Loucy (cell line): ENCODE results near the gene PTPRS.
"Not testable (repeated sequence)": the region's sequence is repeated elsewhere in the genome, so short reads cannot be mapped to it uniquely, and the experiment has no call there.

Source experiments
- H2AFZ ChIP-seq: fragments of 200-600 bp; sonication (generic); 2 replicates; pipeline ENCODE4 v1.6.0; 2016; ENCODE audit warnings: antibody characterized with exemption, mild to moderate bottlenecking, low read length, moderate library complexity
- H3F3A ChIP-seq: fragments of 200-600 bp; 2 replicates; pipeline ENCODE4 v1.6.0; 2016; ENCODE audit warnings: antibody characterized with exemption, low read depth, mild to moderate bottlenecking
- H3K27me3 ChIP-seq: fragments of 200-600 bp; sonication (generic); 2 replicates; pipeline ENCODE4 v1.6.1; 2014; ENCODE audit warnings: low read length, mild to moderate bottlenecking; ENCODE audit not compliant: insufficient read depth, poor library complexity, severe bottlenecking
- H3K36me3 ChIP-seq: fragments of 200-600 bp; sonication (generic); 2 replicates; pipeline ENCODE4 v1.6.1; 2016; ENCODE audit warnings: low read length; ENCODE audit not compliant: insufficient read depth
- H3K4me1 ChIP-seq: fragments of 200-600 bp; sonication (generic); 2 replicates; pipeline ENCODE4 v1.5.1; 2014; ENCODE audit warnings: low read length, mild to moderate bottlenecking; ENCODE audit not compliant: insufficient read depth, poor library complexity, severe bottlenecking
- H3K4me2 ChIP-seq: fragments of 200-600 bp; sonication (generic); 2 replicates; pipeline ENCODE4 v1.6.0; 2014; ENCODE audit warnings: antibody characterized with exemption, low read length, low read depth, mild to moderate bottlenecking; ENCODE audit not compliant: poor library complexity, severe bottlenecking
- H3K4me3 ChIP-seq: fragments of 200-600 bp; sonication (generic); 2 replicates; pipeline ENCODE4 v1.5.1; 2014; ENCODE audit warnings: low read length, mild to moderate bottlenecking, mixed read lengths; ENCODE audit not compliant: poor library complexity, severe bottlenecking
- H3K79me2 ChIP-seq: fragments of 200-600 bp; sonication (generic); 2 replicates; pipeline ENCODE4 v1.6.1; 2014; ENCODE audit warnings: low read length; ENCODE audit not compliant: insufficient read depth
- H3K9ac ChIP-seq: fragments of 200-600 bp; sonication (generic); 2 replicates; pipeline ENCODE4 v1.6.0; 2014; ENCODE audit warnings: mild to moderate bottlenecking, low read depth, low read length, moderate library complexity; ENCODE audit not compliant: poor library complexity, severe bottlenecking
- H3K9me2 ChIP-seq: fragments of 200-600 bp; sonication (generic); replicated peaks from 2 replicates; pipeline ENCODE4 v1.6.1; 2016; ENCODE audit warnings: low read depth, low read length, mixed read lengths
- H3K9me3 ChIP-seq: fragments of 200-600 bp; sonication (generic); 2 replicates; pipeline ENCODE4 v1.6.1; 2014; ENCODE audit warnings: mild to moderate bottlenecking, antibody characterized with exemption, low read length, low read depth; ENCODE audit not compliant: insufficient read depth
- H4K20me1 ChIP-seq: fragments of 200-600 bp; sonication (generic); 2 replicates; pipeline ENCODE4 v1.6.0; 2014; ENCODE audit warnings: antibody characterized with exemption, low read length, mild to moderate bottlenecking; ENCODE audit not compliant: insufficient read depth, poor library complexity, severe bottlenecking
- EZH2phosphoT487 ChIP-seq: fragments of 200-600 bp; IDR thresholded peaks from 2 replicates; pipeline ENCODE4 v1.6.1; 2018; ENCODE audit warnings: antibody characterized with exemption, mild to moderate bottlenecking, moderate library complexity, borderline replicate concordance
- TF ChIP-seq, protein P1 (sequence below): fragments of 200-600 bp; sonication (generic); conservative IDR thresholded peaks from 2 replicates; pipeline ENCODE4 v1.5.1; 2014; ENCODE audit warnings: mild to moderate bottlenecking, antibody characterized with exemption, low read length

PTPRS gene

DNA sequence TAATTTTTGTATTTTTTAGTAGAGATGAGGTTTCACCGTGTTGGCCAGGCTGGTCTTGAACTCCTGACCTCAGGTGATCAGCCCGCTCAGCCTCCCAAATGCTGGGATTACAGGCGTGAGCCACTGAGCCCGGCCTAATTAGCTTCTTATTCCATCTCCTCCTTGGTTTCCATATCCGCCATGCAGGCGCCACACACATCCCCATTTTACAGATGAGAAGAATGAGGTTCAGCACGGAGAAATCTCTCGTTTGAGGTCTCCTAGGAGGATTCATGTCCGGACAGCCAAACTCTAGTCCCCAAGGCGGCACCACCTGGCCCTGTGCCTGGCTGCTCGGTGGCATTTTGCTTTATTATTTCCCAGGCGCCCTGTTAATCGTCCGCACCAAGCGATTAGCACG lies 46.2 kb upstream of the PTPRS start:
- H3K4me3 ChIP-seq = no peak overlapping the region
- no peaks in the 10 kb centered on the region for H3K9me2 ChIP-seq
- H3K36me3 ChIP-seq = no peaks in the 10 kb centered on the region
- no peak overlapping the region for H3K4me2 ChIP-seq
- no peak overlapping the region for H3K9ac ChIP-seq
- H4K20me1 ChIP-seq = no peaks in the 10 kb centered on the region
- H3K4me1 ChIP-seq = no peaks in the 10 kb centered on the region
- no peak for TF ChIP-seq EZH2phosphoT487
- TF ChIP-seq, protein P1, sequence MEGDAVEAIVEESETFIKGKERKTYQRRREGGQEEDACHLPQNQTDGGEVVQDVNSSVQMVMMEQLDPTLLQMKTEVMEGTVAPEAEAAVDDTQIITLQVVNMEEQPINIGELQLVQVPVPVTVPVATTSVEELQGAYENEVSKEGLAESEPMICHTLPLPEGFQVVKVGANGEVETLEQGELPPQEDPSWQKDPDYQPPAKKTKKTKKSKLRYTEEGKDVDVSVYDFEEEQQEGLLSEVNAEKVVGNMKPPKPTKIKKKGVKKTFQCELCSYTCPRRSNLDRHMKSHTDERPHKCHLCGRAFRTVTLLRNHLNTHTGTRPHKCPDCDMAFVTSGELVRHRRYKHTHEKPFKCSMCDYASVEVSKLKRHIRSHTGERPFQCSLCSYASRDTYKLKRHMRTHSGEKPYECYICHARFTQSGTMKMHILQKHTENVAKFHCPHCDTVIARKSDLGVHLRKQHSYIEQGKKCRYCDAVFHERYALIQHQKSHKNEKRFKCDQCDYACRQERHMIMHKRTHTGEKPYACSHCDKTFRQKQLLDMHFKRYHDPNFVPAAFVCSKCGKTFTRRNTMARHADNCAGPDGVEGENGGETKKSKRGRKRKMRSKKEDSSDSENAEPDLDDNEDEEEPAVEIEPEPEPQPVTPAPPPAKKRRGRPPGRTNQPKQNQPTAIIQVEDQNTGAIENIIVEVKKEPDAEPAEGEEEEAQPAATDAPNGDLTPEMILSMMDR = no peak
- H3K9me3 ChIP-seq = 0 out of 2 replicates have a peak, but pooled peaks cover under 1% of the 10 kb centered on the region
- no peaks in the 10 kb centered on the region for H3K27me3 ChIP-seq
- no peak overlapping the region for H2AFZ ChIP-seq
- H3K79me2 ChIP-seq = no peaks in the 10 kb centered on the region
- H3F3A ChIP-seq = no peaks in the 10 kb centered on the region

DNA sequence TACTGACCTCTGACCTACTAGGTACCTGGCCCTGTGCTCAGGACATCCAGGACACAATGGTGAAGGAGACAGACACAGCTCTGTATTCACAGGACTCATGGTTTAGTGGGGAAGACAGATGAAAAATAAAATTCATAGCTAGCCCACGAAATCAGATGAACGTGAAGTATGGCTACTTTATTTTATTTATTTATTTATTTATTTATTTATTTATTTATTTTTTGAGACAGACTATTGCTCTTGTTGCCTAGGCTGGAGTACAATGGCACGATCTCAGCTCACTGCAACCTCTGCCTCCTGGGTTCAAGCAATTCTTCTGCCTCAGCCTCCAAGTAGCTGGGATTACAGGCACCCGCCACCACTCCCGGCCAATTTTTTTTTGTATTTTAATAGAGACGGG lies 40.6 kb upstream of the PTPRS start:
- not testable (repeated sequence) for H3K4me3 ChIP-seq, H3K9me2 ChIP-seq, H2AFZ ChIP-seq, H4K20me1 ChIP-seq, H3K9ac ChIP-seq, H3K4me2 ChIP-seq, H3F3A ChIP-seq, H3K9me3 ChIP-seq, H3K36me3 ChIP-seq, H3K27me3 ChIP-seq, H3K79me2 ChIP-seq, H3K4me1 ChIP-seq

GRCh38 chr19:5380215-5380919 lies 39.8 kb upstream of the PTPRS start:
- Histone ChIP-seq H3K36me3 (no peaks in the 10 kb centered on the region), H3K9ac (no peak overlapping the region), H3K9me2 (no peaks in the 10 kb centered on the region), H2AFZ (no peak overlapping the region), H3K4me1 (no peaks in the 10 kb centered on the region), H3K4me3 (no peak overlapping the region), H3K4me2 (no peak overlapping the region), H3K9me3 (peaks cover 3% of the 10 kb centered on the region; the same call in 1 of the 2 replicates), H3F3A (no peaks in the 10 kb centered on the region), H4K20me1 (no peaks in the 10 kb centered on the region), H3K79me2 (no peaks in the 10 kb centered on the region), H3K27me3 (no peaks in the 10 kb centered on the region)
- TF ChIP-seq EZH2phosphoT487 = no peak
- TF ChIP-seq, protein P1 = no peak

- Histone ChIP-seq H3K27me3 (no peaks in the 10 kb centered on the region), H3K9me3 (peaks cover 3% of the 10 kb centered on the region; the same call in 1 of the 2 replicates), H2AFZ (no peak overlapping the region), H3K4me2 (no peak overlapping the region), H3K36me3 (no peaks in the 10 kb centered on the region), H3F3A (no peaks in the 10 kb centered on the region), H3K9ac (no peak overlapping the region), H3K9me2 (no peaks in the 10 kb centered on the region), H3K4me3 (no peak overlapping the region), H4K20me1 (no peaks in the 10 kb centered on the region), H3K4me1 (no peaks in the 10 kb centered on the region), H3K79me2 (no peaks in the 10 kb centered on the region)
- TF ChIP-seq, protein P1 = no peak
- no peak for TF ChIP-seq EZH2phosphoT487
Measured at GRCh38 chr19:5376928-5377327, 36.3 kb upstream of the PTPRS start.
